Measurements from ENCODE around the gene OR6M1. TPM values are rescaled to one million over a fixed set of nuclear protein-coding genes. Genes with fewer than 3 reads are reported as not detected.

Gene OR6M1
- total and polyA plus RNA-seq, 2 of the 13 experiments (the other 11 are each of a cell fraction or from before 2014, with no cell fraction given), result not detected

Small RNA genes lying within 50 kb of the gene (small RNA-seq; reads per million reads assigned to genes)
- gene RNU1-21P (ENCODE audit: insufficient read depth in 2 of 3, insufficient read length in 3 of 3, low read depth in 2 of 3, low replicate concordance in 1 of 3), result 0 reads per million in 3 experiments

Other genes with a start within 250 kb of the OR6M1 start
- 0.07 TPM in 1 of 2 replicates, not detected in the other for gene SCN3B, start 151.7 kb downstream of the OR6M1 start, total RNA-seq (2016; rRNA removed; fragmentation: Illumina TruSeq; extraction: Trizol)
- gene SCN3B, start 151.7 kb downstream of the OR6M1 start, polyA plus RNA-seq (2011; rRNA removed), result 0.05 and 0.11 TPM in 2 replicates
- 7.0 and 7.7 TPM in 2 replicates for gene ZNF202, start 64.7 kb downstream of the OR6M1 start, total RNA-seq (2016; rRNA removed; fragmentation: Illumina TruSeq; extraction: Trizol)
- gene ZNF202, start 64.7 kb downstream of the OR6M1 start, polyA plus RNA-seq (2011; rRNA removed), result 7.9 and 8.9 TPM in 2 replicates
- gene OR6X1, start 51.8 kb downstream of the OR6M1 start, total RNA-seq (2016; rRNA removed; fragmentation: Illumina TruSeq; extraction: Trizol), result not detected in 2 replicates
- gene OR6X1, start 51.8 kb downstream of the OR6M1 start, polyA plus RNA-seq (2011; rRNA removed), result not detected in 2 replicates
- not detected in 2 replicates for gene TMEM225, start 79.3 kb upstream of the OR6M1 start, total RNA-seq (2016; rRNA removed; fragmentation: Illumina TruSeq; extraction: Trizol)
- not detected in 2 replicates for gene TMEM225, start 79.3 kb upstream of the OR6M1 start, polyA plus RNA-seq (2011; rRNA removed)
- gene OR8D4, start 95.8 kb upstream of the OR6M1 start, total RNA-seq (2016; rRNA removed; fragmentation: Illumina TruSeq; extraction: Trizol), result not detected in 2 replicates
- gene OR8D4, start 95.8 kb upstream of the OR6M1 start, polyA plus RNA-seq (2011; rRNA removed), result not detected in 2 replicates
- gene OR4D5, start 133.3 kb upstream of the OR6M1 start, total RNA-seq (2016; rRNA removed; fragmentation: Illumina TruSeq; extraction: Trizol), result not detected in 2 replicates
- gene OR4D5, start 133.3 kb upstream of the OR6M1 start, polyA plus RNA-seq (2011; rRNA removed), result not detected in 2 replicates
- not detected in 2 replicates for gene OR6T1, start 137.5 kb upstream of the OR6M1 start, total RNA-seq (2016; rRNA removed; fragmentation: Illumina TruSeq; extraction: Trizol)
- gene OR6T1, start 137.5 kb upstream of the OR6M1 start, polyA plus RNA-seq (2011; rRNA removed), result not detected in 2 replicates
- not detected in 2 replicates for gene OR10S1, start 171.4 kb upstream of the OR6M1 start, total RNA-seq (2016; rRNA removed; fragmentation: Illumina TruSeq; extraction: Trizol)
- not detected in 2 replicates for gene OR10S1, start 171.4 kb upstream of the OR6M1 start, polyA plus RNA-seq (2011; rRNA removed)
- gene OR10G6, start 188.8 kb upstream of the OR6M1 start, total RNA-seq (2016; rRNA removed; fragmentation: Illumina TruSeq; extraction: Trizol), result not detected in 2 replicates
- gene OR10G6, start 188.8 kb upstream of the OR6M1 start, polyA plus RNA-seq (2011; rRNA removed), result not detected in 2 replicates
- not detected in 2 replicates for gene OR10G4, start 206.6 kb upstream of the OR6M1 start, total RNA-seq (2016; rRNA removed; fragmentation: Illumina TruSeq; extraction: Trizol)
- gene OR10G4, start 206.6 kb upstream of the OR6M1 start, polyA plus RNA-seq (2011; rRNA removed), result not detected in 2 replicates
- not detected in 2 replicates for gene OR10G9, start 216.7 kb upstream of the OR6M1 start, total RNA-seq (2016; rRNA removed; fragmentation: Illumina TruSeq; extraction: Trizol)
- not detected in 2 replicates for gene OR10G9, start 216.7 kb upstream of the OR6M1 start, polyA plus RNA-seq (2011; rRNA removed)
- gene OR10G8, start 220.4 kb upstream of the OR6M1 start, total RNA-seq (2016; rRNA removed; fragmentation: Illumina TruSeq; extraction: Trizol), result not detected in 2 replicates
- gene OR10G8, start 220.4 kb upstream of the OR6M1 start, polyA plus RNA-seq (2011; rRNA removed), result not detected in 2 replicates
- not detected in 2 replicates for gene OR10G7, start 235.0 kb upstream of the OR6M1 start, total RNA-seq (2016; rRNA removed; fragmentation: Illumina TruSeq; extraction: Trizol)
- not detected in 2 replicates for gene OR10G7, start 235.0 kb upstream of the OR6M1 start, polyA plus RNA-seq (2011; rRNA removed)

Data from HepG2 (cell line).